Ovary (tissue), 3 donors: ENCODE results near the gene TRIL.

ENCODE experiments used
- CTCF ChIP-seq, 3 donors: fragments of 450-650 bp in 2 of 3; fragments of 200-600 bp in 1 of 3; IDR thresholded peaks; one replicate each; pipeline versions ENCODE4 v1.5.1 to v1.8.0; 2016 to 2022; ENCODE audit warnings: antibody characterized with exemption in 3 of 3, mild to moderate bottlenecking in 1 of 3
- POLR2A ChIP-seq: fragments of 450-650 bp; IDR thresholded peaks from one replicate; pipeline ENCODE4 v1.6.1; 2017; ENCODE audit warnings: antibody characterized with exemption, mild to moderate bottlenecking, moderate library complexity
- donor health status: DM: no; HTN: no; CAD: no.

GRCh38 chr7:28919510-28919909, 38.6 kb downstream of the TRIL start:
- TF ChIP-seq POLR2A (no peak), CTCF (IDR thresholded peaks at IDR 0.05) (no peak)
